Stimulated activated naive CD4-positive, alpha-beta T cell (primary cell): Measurements from ENCODE around the gene TIPRL.
A peak's percentile ranks its signal among the peaks of the same experiment; 100 is the strongest.

Experiments used
- DNase-seq, 6 experiments: peaks; one replicate each; lab custom pipeline; 2025; lab: John Stamatoyannopoulos, UW

Gene TIPRL

DNA sequence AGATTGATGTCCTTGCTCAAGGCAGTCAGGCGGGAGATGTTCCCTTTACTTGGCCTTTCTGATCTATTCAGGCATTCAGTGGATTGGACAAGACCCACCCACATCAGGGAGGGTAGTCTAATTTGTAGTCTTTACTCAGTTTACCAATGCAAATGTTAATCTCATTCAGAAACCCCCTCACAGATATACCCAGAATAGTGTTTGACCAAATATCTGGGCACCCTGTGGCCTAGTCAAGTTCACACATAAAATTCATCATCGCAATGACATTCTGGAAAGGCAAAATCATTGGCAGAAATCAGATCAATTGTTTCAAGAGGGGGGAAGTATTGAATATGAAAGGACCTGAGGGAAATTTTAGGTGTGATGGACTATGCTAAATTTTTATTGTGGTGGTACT, 34.6 kb downstream of the TIPRL start:
- DNase-seq = no peak

DNA sequence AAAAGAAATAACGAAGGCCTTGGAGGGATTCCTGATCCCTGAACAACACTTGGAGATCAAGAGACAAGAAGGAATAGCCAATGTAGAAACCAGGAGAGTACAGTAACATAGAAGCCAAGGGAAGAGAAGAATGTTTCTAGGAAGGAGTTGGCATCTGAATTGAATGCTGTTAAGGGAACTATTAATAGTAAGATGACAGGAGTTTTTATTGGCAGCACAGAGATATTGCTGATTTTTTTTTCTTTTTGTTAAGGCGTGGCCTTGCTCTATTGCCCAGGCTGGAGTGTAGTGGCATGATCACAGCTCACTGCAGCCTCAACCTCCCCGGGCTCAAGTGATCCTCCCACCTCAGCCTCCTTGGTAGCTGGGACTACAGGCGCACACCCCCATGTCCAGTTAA, 37.4 kb downstream of the TIPRL start:
- no peak for DNase-seq

DNA sequence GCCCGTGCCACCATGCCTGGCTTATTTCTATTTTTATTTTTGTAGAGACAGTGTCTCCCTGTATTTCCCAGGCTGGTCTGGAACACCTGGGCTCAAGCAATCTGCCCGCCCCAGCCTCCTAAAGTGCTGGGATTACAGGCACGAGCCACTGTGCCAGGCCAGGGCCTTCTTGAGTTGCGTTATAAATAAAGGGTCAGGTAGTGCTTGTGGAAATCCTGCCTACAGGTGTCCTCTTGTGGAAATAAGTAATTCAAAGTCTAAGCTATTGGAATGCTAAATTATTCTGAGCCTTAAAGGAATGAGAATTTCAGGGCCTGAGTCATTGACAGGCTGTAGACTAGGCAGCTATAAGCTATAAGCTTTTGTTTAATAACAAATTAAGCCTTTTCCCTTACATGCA, 38.9 kb downstream of the TIPRL start:
- DNase-seq = no peak

DNA sequence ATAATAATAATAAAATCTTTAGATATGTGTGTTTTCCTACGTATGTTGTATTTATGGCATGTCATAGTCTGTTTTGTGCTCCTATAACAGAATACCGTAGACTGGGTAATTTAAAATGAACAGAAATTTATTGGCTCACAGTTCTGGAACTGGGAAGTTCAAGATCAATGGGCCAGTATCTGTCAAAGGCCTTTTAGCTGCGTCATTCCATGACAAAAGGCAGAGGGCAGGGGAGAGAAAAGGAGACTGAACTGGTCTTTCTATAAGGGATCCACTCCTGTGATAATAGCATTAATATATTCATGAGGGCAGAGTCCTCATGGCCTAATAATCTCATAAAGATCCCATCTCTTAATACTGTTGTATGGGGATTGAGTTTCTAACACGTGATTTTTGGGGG, 39.9 kb downstream of the TIPRL start:
- no peak for DNase-seq

- no peak for DNase-seq
Measured at GRCh38 chr1:168220470-168220871, 41.7 kb downstream of the TIPRL start.

GRCh38 chr1:168221275-168221674, 42.5 kb downstream of the TIPRL start:
- no peak for DNase-seq

GRCh38 chr1:168223261-168223660, 44.5 kb downstream of the TIPRL start:
- DNase-seq = no peak

DNA sequence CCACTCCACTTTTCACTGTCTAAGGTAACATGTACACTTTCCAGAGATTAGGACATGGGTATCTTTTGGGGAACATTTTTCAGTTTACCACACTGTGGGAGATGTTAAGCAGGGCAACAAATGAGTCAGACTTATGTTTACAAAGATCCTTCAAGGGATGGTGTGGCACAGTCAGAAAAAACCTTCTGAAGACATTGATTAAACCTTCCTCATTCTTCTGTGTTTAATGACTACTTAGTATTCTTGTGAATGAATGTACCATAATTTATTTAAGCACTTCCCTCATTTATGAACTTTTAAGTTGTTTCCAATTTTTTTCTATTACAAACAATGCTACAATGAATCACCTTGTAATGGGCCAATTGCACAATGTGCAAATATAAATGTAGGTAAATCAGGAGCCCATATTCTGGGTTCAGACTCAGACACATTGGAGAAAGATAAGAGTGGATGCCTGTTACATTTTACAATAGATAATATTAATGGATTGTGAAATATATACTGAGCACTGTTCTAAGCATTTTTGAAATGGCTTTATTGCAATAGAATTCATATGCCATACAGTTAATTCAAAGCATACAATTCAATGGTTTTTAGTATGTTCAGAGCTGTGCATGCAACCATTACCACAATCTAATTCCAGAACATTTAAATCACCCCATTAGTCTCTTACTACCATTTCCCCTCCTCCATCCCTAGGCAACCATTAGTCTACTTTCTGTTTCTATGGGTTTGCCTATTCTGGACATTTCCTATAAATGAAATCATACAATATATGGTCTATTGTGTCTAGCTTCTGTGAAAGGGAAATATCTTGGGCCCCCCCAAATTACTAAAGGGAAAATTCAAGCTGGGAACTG, 45.1 kb downstream of the TIPRL start:
- no peak for DNase-seq

DNA sequence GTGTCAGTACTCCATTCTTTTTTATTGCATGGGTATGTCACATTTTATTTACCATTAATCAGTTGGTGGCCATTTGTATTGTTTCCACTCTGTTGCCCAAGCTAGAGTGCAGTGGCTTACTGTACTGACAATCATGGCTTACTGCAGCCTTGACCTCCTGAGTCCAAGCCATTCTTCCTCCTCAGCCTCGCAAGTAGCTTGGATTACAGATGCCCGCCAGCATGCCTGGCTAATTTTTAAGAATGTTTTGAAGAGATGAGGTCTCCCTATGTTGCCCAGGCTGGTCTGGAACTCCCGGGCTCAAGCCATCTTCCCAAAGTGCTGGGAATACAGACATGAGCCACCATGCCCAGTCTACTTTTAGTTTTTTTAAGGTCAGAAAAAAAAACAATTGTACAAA, 46.2 kb downstream of the TIPRL start:
- DNase-seq = no peak

DNA sequence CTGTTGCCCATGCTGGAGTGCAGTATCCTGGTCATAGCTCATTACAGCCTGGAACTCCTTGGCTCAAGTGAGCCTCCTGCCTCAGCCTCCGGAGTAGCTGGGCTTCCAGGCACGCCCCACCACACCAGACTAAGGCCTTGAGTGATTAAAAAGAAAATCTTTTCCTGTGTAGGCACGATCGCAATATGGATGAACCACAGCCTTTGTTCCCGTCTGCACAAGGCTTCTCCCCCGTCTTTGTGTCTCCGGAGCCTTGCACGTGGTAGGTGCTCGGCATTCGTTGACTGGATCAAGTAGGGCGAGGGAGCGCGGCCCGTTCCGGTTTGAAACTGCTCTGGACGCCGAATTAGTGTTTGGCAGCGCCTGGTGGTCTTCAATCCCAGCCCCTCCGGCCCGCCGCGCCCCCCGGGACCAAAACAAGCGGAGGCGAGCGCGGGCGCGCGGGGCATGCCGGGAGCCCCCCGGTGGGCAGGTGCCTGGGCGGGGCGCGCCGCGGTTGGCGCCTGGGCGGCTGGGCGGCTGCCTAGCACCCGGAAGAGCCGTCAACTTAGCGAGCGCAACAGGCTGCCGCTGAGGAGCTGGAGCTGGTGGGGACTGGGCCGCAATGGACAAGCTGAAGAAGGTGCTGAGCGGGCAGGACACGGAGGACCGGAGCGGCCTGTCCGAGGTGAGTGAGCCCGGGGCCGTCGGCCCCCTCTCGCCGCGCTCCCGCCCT, 46.9 kb downstream of the TIPRL start, which contains the start of gene SFT2D2:
Gene SFT2D2 (plus strand): TSS at position 529 of the 715 bp plus-strand sequence. CDS start 76 bp downstream, at position 605.
- peak; percentile 58 to 82 (median 72) for DNase-seq

DNA sequence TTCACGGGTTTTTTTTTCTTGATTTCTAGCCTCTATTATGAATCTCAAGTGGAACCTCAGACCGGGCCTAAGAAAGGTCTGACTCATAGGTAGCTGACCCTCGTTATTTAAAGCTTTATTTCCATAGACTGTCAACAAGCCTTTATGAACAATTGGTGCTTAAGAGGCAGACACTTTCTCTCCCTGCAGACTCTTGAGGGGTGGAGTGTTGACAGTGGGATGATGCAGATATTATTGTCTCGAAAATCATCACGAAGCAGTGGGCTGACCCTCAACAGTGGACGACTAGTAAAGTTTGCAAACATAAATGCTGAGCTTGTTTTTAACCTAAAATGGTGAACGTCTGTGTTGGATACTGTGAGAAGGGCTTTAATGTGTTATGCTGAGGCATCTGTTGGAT, 48.9 kb downstream of the TIPRL start:
- no peak for DNase-seq

DNA sequence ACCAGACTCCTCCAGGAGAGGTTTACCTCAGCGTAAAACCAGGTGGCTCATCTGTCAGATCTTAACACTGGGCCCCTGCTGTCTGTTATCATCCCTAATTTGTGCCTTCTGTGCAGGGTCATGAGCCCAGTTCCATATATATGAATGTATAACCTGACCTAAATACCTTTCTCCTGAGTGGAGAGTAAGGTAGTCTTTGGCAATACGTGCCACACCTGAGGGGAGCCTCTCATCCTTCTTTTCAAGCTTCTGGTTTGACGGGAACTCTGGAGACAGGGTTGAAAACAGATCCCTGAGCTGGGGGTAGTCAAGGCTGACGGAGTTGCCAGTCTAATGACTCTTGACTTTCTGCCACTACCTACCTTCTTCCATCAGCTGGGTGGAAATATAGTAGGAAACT, 51.1 kb downstream of the TIPRL start:
- DNase-seq = no peak

DNA sequence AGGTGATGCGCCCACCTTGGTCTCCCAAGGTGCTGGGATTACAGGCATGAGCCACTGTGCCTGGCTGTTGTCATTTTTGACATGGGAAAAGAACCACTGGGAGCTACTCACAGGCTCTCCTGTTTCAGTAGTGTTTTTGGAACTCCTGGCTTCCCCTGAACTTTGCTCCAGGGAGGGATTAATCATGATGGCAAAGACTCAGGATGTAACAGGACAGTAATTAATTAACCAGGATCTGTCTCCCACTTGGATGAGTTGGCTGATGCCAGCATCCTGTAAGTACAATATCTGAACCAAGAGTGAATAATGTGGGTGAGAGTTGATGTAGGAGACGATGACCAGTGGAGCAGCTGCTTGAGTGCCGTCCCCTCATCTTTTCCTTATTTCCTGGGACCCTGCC, 51.9 kb downstream of the TIPRL start:
- DNase-seq = no peak

DNA sequence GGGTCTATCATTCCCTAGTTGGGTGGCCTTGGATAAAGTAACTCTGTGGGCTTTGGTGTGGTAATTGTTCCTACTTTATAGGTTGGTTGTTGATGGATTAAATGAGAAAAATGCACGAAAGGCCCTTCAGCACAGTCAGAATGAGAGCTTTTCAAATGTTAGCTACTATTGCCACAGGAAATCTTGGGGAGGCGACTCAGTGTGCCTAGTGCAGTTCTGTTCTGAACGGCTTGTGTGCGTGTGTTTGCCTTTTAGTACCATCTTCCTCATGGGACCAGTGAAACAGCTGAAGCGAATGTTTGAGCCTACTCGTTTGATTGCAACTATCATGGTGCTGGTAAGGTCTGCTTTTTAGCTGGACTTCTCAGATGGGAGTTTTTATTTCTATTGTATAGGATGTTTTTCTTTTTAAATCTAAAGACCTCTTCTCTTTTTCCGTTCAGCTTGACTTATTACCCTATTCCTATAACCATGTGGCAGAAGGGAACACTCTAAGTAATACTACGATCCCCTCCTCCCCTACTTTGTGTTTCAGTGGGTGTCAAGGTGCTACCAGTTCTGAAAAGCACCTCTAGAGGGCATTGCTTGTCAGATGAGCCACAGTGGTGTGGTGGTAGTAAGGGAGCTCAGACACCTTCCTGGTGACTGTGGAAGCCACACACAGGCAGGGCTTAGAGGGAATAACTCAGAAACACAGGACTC, 56.2 kb downstream of the TIPRL start:
- peak in 3 of 6 experiments; percentile 10 to 32 (median 19) for DNase-seq

- no peak for DNase-seq
Measured at GRCh38 chr1:168235548-168235885, 56.8 kb downstream of the TIPRL start.

DNA sequence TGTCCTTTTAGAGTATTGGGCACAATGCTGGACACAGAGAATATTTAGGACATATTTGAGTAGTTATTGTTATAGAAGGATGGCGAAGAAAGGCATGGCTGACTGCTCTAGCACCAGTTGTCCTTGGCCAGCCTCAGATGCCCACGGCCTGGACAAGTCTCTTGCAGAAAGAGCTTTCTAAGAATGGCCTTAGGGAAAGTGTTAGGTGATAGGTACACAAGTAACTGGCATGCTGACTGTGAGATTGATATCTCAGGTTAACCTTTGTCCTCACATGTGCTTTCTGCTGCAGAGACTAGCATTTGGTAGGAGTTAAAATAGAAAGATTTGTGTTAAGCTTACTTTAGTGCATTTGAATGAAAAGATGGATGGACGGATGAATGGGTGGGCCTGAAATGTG, 57.2 kb downstream of the TIPRL start:
- DNase-seq = no peak

- no peak for DNase-seq
Measured at GRCh38 chr1:168236836-168237611, 58.3 kb downstream of the TIPRL start.

- no peak for DNase-seq
Measured at GRCh38 chr1:168243198-168243597, 64.4 kb downstream of the TIPRL start.

- DNase-seq = no peak
Measured at GRCh38 chr1:168243636-168244212, 65.0 kb downstream of the TIPRL start.

- DNase-seq = no peak
Measured at GRCh38 chr1:168245042-168245441, 66.3 kb downstream of the TIPRL start.

DNA sequence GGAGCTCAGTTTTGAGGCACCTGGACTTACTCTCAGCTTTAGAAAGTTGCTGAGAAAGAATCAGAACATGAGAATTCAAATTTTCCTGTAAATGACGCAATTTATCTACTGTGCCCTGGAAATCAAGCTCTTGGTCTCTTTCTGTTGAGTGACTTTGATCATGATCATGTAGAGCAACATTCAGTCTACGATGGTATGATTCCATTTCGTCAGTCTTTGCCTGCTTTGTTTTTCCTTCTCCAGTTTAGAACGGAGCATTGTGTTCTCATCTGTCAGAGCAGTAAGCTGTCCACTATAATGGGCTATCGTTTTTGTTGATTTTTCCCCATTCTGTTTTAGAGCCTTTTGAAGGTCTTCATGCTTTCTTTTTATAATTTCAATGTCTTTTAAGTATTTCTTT, 67.7 kb downstream of the TIPRL start:
- DNase-seq = no peak
